ENCODE data around the gene ITGA8. TPM values are rescaled to one million over a fixed set of nuclear protein-coding genes. Genes with fewer than 3 reads are reported as not detected.

Gene ITGA8
- polyA plus RNA-seq, 3 donors = not detected

DNA sequence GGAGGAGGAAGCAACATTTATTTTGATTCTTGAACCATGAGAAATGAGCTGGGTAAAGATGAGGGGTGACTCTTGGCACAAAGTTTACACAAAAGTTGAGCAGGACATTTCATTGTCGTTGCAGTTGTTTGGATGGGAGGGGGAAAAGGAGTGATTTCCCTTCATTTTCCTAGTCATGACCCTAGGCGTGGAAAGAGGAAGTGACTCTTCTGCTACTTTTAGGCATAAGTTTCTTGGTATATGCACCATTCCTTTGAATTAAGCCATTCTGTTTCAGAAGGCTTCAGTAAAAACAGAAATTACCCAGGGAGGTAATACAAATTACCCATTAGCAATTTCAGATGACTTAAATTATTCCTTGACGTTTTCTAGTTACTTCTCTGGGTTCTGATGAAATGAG, 234.7 kb downstream of the ITGA8 start:
- no peak overlapping the region for H3K4me3 ChIP-seq (replicated peaks in 1 of 3; ENCODE audit: low read depth in 2 of 3, low read length in 3 of 3)
- no peaks in the 10 kb centered on the region for H3K79me2 ChIP-seq (ENCODE audit: insufficient read depth, low read length)
- no peak overlapping the region for H3K4me2 ChIP-seq (replicated peaks; ENCODE audit: extremely low read depth, low read length, poor library complexity, severe bottlenecking)
- peaks cover 1 to 3% (median 1%) of the 10 kb centered on the region in 3 donors for H3K27me3 Mint-ChIP-seq (ENCODE audit: low read depth in 3 of 3)
- intact Hi-C loops (cut with micrococcal nuclease) = no loop called here
- no peak overlapping the region for H2AFZ ChIP-seq (ENCODE audit: insufficient read depth, low read depth, low read length, poor library complexity, severe bottlenecking)
- H4K20me1 ChIP-seq (ENCODE audit: insufficient read depth, low read length) = no peaks in the 10 kb centered on the region
- H3K9me3 Mint-ChIP-seq = peaks cover 0 to 10% (median 0%) of the 10 kb centered on the region in 7 donors
- no peaks in the 10 kb centered on the region for H3K4me1 ChIP-seq (ENCODE audit: control insufficient read depth in 1 of 2, insufficient read depth in 2 of 2, low read length in 2 of 2)
- no peak overlapping the region for H3K9ac ChIP-seq (ENCODE audit: insufficient read depth, low read length, poor library complexity, severe bottlenecking)
- no peak overlapping the region for H3K4me3 Mint-ChIP-seq
- no peaks in the 10 kb centered on the region for H3K4me1 Mint-ChIP-seq
- no peak for TF ChIP-seq CTCF (IDR thresholded peaks at IDR 0.05)
- no CpG with 5 or more reads among the region's 3 CpGs for WGBS (ENCODE audit: insufficient coverage)
- no peaks in the 10 kb centered on the region for H3K27me3 ChIP-seq (ENCODE audit: control insufficient read depth in 2 of 2, insufficient read depth in 2 of 2, low read length in 2 of 2)
- DNase-seq = no peak
- no peak overlapping the region for H3K27ac Mint-ChIP-seq
- H3K36me3 Mint-ChIP-seq = no peaks in the 10 kb centered on the region
- no peaks in the 10 kb centered on the region for H3K36me3 ChIP-seq (replicated peaks in 1 of 2; ENCODE audit: control insufficient read depth in 1 of 2, insufficient read depth in 2 of 2, low read length in 2 of 2)
- no peaks in the 10 kb centered on the region for H3K9me3 ChIP-seq (replicated peaks in 1 of 2; ENCODE audit: control insufficient read depth in 1 of 2, insufficient read depth in 1 of 2, low read length in 2 of 2)
- no peak overlapping the region for H3K27ac ChIP-seq (ENCODE audit: low read depth in 1 of 2, low read length in 2 of 2)

- H3K4me3 ChIP-seq (replicated peaks in 1 of 3; ENCODE audit: low read depth in 2 of 3, low read length in 3 of 3) = no peak overlapping the region
- no peak overlapping the region for H3K9ac ChIP-seq (ENCODE audit: insufficient read depth, low read length, poor library complexity, severe bottlenecking)
- no peak overlapping the region for H3K4me3 Mint-ChIP-seq
- 100% methylated on average over 1 of the region's 3 CpGs for WGBS (ENCODE audit: insufficient coverage)
- peaks cover 0 to 3% (median 1%) of the 10 kb centered on the region in 3 donors for H3K27me3 Mint-ChIP-seq (ENCODE audit: low read depth in 3 of 3)
- no peak overlapping the region for H3K27ac Mint-ChIP-seq
- H4K20me1 ChIP-seq (ENCODE audit: insufficient read depth, low read length) = no peaks in the 10 kb centered on the region
- DNase-seq = no peak
- intact Hi-C loops (cut with micrococcal nuclease) = no loop called here
- no peak overlapping the region for H3K27ac ChIP-seq (ENCODE audit: low read depth in 1 of 2, low read length in 2 of 2)
- H3K4me1 ChIP-seq (ENCODE audit: control insufficient read depth in 1 of 2, insufficient read depth in 2 of 2, low read length in 2 of 2) = no peaks in the 10 kb centered on the region
- H3K4me2 ChIP-seq (replicated peaks; ENCODE audit: extremely low read depth, low read length, poor library complexity, severe bottlenecking) = no peak overlapping the region
- no peak overlapping the region for H2AFZ ChIP-seq (ENCODE audit: insufficient read depth, low read depth, low read length, poor library complexity, severe bottlenecking)
- H3K79me2 ChIP-seq (ENCODE audit: insufficient read depth, low read length) = no peaks in the 10 kb centered on the region
- H3K27me3 ChIP-seq (ENCODE audit: control insufficient read depth in 2 of 2, insufficient read depth in 2 of 2, low read length in 2 of 2) = no peaks in the 10 kb centered on the region
- no peaks in the 10 kb centered on the region for H3K4me1 Mint-ChIP-seq
- peaks cover 0 to 10% (median 0%) of the 10 kb centered on the region in 7 donors for H3K9me3 Mint-ChIP-seq
- no peaks in the 10 kb centered on the region for H3K9me3 ChIP-seq (replicated peaks in 1 of 2; ENCODE audit: control insufficient read depth in 1 of 2, insufficient read depth in 1 of 2, low read length in 2 of 2)
- TF ChIP-seq CTCF (IDR thresholded peaks at IDR 0.05) = no peak
- H3K36me3 ChIP-seq (replicated peaks in 1 of 2; ENCODE audit: control insufficient read depth in 1 of 2, insufficient read depth in 2 of 2, low read length in 2 of 2) = no peaks in the 10 kb centered on the region
- no peaks in the 10 kb centered on the region for H3K36me3 Mint-ChIP-seq
Measured at GRCh38 chr10:15484128-15484527, 235.6 kb downstream of the ITGA8 start.
